GM21381 (cell line): ENCODE data around the gene OR12D1.

Experiments
- ATAC-seq: cut with Tn5 transposase; IDR thresholded peaks from one replicate; pipeline ENCODE4 v1.9.1; 2021; ENCODE audit warnings: mild to moderate bottlenecking, moderate library complexity; ENCODE audit not compliant: unreplicated experiment

The OR12D1 gene

GRCh38 chr6:29462022-29462421, 47.3 kb downstream of the OR12D1 start:
- no peak for ATAC-seq

GRCh38 chr6:29465279-29465678, 50.6 kb downstream of the OR12D1 start:
- no peak for ATAC-seq

- ATAC-seq = no peak
Observed at GRCh38 chr6:29465801-29466200, 51.1 kb downstream of the OR12D1 start.

- no peak for ATAC-seq
Observed at GRCh38 chr6:29466241-29466640, 51.5 kb downstream of the OR12D1 start.
